Suprapubic skin (tissue), 4 donors: ENCODE measurements around the gene RYR1.

Experiments
- EP300 ChIP-seq: sonication (generic); formaldehyde crosslinking; IDR thresholded peaks from one replicate; pipeline ENCODE4 v1.6.1; 2017; ENCODE audit warnings: antibody characterized with exemption
- POLR2A ChIP-seq, 2 donors: fragments of 450-650 bp; IDR thresholded peaks; one replicate each; pipeline ENCODE4 v1.6.1; 2017; ENCODE audit warnings: antibody characterized with exemption in 2 of 2, mild to moderate bottlenecking in 2 of 2, moderate library complexity in 2 of 2
- POLR2AphosphoS5 ChIP-seq, 3 donors: sonication (generic); formaldehyde crosslinking; IDR thresholded peaks; one replicate each; pipeline ENCODE4 v1.6.1; 2017; ENCODE audit warnings: antibody characterized with exemption in 3 of 3
- TF ChIP-seq, protein P1 (sequence below), 2 donors: fragments of 200-600 bp in 1 of 2; fragments of 450-650 bp in 1 of 2; sonication (generic) in 1 of 2; IDR thresholded peaks; one replicate each; pipeline ENCODE4 v1.5.1; 2016 to 2019; ENCODE audit warnings: antibody characterized with exemption in 2 of 2, mild to moderate bottlenecking in 1 of 2, moderate library complexity in 1 of 2

DNA sequence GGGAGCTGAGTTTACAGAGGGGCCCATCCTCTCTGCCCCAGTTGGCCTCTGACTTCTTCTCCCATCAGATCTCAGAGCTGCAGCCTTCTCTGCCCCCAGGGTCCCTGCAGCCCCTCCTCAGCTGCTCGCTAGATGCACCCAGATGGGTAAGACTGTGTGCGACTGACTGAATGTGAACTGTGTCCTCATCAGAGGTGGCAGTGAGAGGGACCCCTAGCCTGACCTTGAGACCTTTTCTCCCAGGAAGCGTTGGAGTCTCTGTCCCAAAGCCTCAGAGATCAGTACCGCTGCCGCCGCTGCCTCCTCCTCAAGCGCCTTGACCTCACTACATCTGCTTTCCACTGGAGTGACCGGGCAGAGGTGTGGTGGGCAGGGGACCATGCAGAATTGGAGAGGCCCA lies 28.2 kb upstream of the RYR1 start:
- TF ChIP-seq POLR2A (IDR thresholded peaks at IDR 0.05), result no peak
- TF ChIP-seq, protein P1, sequence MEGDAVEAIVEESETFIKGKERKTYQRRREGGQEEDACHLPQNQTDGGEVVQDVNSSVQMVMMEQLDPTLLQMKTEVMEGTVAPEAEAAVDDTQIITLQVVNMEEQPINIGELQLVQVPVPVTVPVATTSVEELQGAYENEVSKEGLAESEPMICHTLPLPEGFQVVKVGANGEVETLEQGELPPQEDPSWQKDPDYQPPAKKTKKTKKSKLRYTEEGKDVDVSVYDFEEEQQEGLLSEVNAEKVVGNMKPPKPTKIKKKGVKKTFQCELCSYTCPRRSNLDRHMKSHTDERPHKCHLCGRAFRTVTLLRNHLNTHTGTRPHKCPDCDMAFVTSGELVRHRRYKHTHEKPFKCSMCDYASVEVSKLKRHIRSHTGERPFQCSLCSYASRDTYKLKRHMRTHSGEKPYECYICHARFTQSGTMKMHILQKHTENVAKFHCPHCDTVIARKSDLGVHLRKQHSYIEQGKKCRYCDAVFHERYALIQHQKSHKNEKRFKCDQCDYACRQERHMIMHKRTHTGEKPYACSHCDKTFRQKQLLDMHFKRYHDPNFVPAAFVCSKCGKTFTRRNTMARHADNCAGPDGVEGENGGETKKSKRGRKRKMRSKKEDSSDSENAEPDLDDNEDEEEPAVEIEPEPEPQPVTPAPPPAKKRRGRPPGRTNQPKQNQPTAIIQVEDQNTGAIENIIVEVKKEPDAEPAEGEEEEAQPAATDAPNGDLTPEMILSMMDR (IDR thresholded peaks at IDR 0.05), result no peak
- no peak for TF ChIP-seq POLR2AphosphoS5 (IDR thresholded peaks at IDR 0.05)
- no peak for TF ChIP-seq EP300
